CD4-positive, alpha-beta T cell treated with Interleukin-10 for 1 hour (primary cell): ENCODE data around the gene CCDC116.
A peak's percentile ranks its signal among the peaks of the same experiment; 100 is the strongest.
"Not testable (repeated sequence)": the region's sequence is repeated elsewhere in the genome, so short reads cannot be mapped to it uniquely, and the experiment has no call there.

Experiments
- DNase-seq: peaks from one replicate; pipeline ENCODE4 v3.0.0-alpha.2; 2020

CCDC116 gene

DNA sequence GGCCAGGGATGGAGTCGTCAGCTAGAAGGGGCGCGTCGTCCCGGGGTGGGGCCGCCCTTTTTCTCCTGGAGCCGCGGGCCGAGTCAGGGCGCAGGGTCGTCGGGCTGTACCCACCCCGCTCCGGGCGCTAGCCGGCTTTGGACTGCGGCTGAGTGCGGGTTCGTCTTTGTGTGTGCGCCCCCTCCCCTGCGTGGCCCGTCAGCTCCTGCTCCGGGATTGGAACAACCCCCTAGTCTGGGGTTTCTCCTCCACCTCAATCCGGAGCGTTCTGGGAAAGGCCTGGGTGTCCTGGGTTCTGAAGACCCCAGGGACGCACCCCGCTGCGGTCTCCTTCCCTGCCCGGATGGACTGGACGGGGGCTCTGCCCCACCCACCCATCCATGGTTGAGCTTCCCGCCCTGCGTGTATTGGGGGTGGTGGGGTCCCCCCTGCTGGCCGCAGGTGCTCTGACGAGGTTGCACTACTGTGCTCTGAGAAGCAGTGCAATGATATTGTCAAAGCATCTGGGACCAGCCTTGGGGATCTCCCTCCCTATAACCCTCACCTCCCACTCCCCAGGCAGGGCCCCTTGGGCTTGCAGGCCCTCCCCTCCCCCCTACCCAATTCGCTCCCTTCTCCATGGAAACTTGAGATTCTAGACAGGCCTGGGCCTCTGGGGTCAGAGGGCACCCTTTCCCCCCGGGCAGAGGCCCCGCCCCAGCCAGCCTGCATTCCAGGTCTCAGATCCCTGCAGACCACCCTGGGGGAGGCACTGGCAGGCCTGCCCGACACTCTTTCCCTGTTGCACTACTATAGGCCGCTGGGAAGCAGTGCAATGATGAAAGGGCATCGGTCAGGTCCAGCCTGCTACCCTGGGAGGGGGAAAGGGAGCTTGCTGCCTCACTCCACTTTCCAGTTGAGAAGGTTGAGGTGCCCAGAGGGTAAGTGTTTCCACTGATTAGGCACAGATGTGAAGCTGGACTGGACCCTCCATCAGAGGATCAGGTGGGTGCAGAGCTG lies 20.3 kb downstream of the CCDC116 start:
- no peak for DNase-seq

DNA sequence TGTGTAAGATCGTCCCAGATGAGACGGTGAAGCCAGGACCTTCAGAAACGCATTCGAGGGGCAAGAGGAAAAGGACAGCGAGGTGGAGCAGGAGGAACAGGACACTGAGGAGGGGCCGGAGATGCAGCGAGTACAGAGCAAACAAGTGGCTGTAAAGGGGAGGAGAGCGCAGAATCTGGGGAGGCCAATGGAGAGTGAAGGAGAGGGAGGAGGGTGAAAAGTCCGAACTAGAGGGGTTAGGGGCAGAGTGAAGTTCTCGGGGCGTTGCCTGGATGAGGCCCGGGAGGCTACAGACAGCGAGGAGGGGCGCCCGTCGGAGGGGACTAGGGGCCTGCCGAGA lies 24.4 kb downstream of the CCDC116 start:
- DNase-seq = no peak

DNA sequence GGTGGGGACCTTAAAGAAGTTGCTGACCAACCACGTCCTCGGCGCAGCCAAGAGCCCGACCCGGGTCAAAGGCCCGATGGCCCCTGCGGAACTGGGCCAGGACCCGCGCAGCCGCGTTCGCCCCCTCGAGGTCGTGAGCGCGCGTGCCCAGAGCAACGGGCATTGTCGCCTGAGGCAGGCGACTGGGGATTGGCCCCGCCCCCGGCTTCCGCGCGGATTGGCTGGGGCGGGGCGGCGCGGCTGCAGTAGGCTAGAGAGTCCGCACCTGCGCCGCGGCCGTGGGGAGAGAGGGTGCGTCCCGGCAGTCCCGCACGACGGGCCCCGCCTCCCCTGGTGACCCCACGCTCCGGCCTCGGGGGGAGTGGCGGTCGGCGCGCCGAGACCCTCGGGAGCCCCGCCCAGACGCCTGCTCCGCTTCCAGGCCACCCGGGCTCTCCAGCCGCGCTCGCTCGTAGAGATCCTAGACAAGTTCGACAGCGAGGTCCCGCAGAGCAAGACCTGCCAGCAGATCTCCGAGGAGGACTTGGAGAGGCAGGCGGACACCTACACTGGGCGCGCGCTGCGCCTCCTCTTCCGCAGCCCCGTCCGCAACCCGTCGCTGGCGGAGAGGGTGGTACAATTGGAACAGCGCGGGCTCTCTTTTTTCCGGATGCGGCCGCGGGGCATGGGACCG lies 24.9 kb downstream of the CCDC116 start:
- peak; percentile 83 for DNase-seq

DNA sequence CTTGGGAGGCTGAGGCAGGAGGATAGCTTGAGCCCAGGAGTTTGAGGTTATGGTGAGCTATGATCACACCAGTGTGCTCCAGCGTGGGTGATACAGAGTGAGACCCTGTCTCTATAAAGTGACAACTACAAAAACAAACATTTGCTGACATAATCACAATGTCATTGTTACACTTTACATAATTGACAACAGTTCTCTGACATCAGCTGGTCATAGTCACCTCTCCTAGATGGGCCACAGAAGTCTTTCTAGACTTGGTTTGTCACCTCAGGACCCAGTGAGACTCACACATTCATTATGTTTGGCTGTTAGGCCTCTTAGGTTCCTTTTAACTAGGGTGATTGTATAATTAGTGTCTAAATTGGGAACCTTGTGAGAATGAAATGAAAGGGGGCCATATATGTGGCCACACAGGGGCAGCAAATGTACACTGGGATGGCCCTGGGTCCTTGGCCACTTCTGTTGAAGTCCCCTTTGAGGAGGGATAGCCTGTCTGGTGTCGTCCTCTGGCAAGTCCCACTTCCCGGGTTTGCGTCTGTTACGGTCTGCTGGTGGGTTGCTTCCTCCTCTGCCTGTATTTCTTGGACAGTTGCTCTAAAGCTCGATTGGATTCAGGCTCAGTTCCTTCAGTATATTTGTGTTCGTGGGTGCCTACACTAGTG lies 27.4 kb downstream of the CCDC116 start:
- no peak for DNase-seq

DNA sequence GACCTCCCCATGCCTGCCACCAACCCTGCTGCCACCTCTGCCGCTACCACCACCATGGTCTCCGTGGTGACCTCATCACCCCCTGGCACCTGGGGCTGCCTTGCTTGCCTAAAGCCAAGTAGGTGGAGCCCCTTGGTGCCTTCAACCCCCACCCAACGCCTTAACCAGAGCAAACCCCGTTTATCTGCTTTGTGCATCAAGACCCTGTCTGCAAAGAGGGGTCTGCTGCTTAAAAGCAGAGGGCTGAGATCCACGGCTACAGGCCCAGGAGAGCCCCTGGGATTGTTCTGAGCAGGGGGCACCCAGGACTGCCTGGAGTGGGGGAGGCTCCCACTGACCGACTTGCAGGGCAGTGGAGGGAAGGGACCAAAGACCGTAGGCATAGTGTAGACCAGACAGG lies 28.3 kb downstream of the CCDC116 start:
- DNase-seq = no peak

DNA sequence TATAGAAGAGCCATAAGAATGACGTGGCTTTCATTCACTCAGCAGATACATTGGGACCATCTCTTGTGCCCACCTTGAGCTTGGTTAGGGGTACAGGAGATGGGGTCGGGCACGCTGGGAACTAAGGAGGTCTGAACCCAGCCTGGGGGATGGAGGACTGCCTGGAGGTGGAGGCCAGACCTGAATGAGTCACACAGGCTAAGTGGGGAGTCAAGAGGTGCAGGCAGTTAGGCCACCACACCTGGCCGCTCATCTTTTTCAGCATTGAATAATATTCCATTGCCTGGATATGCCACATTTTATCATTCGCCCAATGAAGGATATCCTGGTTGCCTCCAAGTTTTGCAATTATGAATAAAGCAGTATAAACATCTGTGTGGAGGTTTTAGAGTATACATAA lies 29.4 kb downstream of the CCDC116 start:
- no peak for DNase-seq

DNA sequence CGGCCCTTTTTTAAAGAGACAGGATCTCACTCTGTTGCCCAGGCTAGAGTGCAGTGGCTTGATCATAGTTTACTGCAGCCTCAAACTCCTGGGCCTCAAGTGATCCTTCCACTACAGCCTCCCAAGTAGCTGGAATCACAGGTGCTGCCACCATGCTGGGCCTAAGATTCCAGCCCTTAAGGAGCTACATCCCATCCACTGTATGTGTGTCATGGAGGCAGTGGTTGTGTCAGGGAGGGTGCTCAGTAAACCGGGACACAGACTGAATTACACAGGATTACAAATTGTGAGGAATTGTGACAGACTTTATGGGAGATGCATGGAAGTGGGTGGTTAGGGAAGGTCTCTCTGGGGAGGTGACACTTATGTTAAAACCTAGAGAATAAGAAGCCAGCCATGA lies 31.2 kb downstream of the CCDC116 start:
- DNase-seq = no peak

DNA sequence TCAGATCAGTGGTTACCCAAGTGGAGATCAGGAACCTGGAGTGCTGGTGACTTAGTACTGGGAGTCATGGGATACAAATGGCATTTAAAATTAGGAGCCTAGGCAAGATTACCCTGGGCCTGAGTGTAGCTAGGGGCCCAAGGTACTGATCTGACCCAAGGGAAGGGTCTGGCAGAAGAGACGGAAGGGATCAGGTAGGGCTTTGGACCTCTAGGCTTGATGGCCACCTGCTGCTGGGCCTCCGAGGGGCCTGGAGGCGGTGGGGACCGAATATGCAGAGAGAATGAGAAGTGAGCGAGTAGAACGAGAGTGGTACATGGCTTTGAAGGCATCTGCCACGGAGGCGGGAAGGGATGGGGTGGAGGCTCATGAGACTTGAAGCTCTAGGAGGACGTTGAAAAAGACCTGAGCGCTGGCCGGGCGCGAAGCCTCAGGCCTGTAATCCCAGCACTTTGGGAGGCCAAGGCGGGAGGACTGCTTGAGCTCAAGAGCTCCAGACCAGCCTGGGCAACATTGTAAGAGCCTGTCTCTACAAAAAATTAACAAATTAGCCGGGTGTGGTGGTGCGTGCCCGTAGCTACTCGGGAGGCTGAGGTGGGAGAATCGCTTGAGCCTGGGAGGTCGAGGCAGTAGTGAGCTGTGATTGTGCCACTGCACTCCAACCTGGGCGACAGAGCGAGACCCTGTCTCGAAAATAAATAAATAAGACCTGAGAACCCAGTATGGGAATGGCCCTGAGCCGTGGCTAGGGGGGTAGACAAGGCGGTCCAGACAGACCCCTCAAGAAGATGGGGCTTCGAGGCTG lies 32.7 kb downstream of the CCDC116 start:
- no peak for DNase-seq

DNA sequence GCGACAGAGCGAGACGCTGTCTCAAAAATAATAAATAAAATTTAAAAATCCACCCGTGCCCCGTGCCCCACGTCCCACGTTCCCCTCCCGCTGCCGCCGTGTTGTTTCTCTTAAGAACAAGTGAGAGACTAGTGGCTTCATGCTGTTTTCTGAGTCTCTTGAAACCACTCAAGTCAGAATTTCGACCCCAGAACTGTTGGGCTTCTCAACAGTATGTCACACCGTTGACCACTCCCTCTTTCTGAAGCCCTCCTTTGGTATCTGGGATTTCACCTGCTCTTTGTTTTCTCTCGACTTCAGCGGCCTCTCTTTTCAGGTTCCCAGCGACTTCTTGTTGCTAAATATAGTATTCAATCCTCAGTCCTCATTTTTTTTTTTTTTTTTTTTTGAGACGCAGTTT lies 34.2 kb downstream of the CCDC116 start:
- no peak for DNase-seq

DNA sequence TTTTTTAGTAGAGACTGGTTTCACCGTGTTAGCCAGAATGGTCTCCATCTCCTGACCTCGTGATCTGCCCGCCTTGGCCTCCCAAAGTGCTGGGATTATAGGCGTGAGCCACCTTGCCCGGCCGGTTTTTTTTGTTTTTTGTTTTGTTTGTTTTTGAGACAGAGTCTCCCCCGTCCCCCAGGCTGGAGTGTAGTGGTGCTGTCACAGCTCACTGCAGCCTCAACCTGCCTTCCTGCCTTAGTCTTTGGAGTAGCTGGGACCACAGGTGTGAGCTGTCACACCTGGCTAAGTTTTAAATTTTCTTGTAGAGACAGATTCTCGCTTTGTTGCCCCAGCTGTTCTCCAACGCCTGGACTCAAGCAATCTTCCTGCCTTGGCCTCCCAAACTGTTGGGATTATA lies 36.5 kb downstream of the CCDC116 start:
- no peak for DNase-seq

DNA sequence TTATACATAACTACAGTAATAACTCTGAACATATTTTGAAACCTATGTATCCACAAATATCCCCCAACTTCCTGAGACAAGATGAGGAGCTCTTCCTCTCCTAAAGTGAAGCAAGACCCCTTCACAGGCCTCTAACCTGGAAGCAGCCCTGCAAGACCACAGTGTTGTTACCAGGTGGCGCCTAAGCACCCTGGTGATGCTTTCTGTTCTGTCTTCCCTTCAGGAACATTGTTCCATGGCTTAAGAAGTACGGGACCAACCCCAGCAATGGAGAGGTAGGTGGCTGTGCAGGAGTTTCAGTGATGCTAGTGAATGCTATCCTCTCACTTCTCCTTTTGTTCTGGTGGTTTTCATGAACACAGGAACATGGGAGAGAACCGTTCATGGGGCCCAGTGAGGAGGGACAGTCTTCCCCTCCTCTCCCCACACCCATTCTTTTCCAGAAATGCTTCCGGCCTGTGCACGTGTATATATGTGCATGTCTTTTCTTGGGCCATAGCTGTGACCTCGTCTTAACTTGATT lies 39.6 kb downstream of the CCDC116 start:
- no peak for DNase-seq

DNA sequence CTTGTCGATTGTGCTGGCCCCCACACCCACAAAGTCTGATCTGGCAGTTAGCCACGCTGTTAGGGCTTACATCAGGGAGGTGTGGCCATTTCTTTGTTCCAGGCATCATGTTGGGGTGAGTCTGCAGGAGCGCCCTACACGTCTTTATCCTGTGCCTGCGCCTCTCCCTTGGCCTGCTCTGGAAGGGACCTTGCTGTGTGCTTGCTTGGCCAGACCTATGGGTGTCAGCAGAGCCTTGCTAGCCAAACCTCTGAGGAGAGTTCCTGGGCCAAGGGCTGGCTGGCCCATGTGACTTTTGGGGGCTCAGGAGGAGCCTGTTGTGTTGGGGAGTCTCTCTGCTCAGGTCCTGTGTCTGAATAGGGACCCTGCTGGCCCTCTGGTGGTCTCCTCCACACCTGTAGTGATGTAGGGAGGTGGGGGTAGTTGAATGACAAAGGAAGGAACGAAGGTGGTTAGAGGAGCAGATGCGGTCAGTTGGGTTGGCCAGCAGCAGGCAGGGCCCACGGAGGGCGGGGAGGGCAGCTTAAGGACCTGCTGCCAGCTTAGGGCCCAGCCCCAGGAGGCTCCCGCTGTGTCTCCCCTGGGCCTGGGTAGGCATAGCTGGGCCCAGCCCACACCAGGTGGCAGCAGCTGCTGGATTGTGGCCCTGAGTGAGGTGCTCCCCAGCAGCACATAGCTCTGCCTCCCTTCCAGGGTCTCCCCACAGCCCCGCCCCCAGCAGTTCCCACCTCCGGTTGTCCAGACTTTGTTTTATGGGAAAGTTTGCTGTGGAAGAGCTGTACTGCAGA lies 41.2 kb downstream of the CCDC116 start:
- DNase-seq = no peak

DNA sequence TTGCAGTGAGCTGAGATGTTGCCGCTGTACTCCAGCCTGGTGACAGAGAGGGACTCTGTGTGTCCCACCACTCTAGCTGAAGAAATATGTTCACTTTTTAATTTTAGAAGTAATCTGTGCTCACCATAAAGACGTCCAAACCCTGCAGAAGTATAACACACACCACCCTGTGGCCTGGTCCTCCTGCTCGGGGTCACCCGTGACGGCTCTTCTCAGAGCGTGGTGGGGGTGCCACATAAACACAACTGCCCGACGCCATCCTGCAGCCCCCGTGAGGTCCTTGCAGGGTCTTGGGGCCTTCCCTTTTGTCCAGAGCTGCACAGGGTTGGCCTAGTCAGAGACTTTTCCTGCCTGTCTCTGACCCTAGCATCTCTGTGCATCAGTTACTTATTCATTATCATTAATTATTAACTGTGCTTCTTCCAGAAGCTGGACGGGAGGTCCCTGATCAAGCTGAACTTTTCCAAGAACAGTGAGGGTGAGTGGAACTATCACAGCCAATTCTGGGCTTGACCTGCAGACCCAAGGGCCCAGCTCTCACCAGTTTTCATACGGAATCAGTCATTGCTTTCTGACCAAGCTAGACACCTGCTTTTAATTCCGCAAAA lies 42.2 kb downstream of the CCDC116 start:
- DNase-seq = no peak

DNA sequence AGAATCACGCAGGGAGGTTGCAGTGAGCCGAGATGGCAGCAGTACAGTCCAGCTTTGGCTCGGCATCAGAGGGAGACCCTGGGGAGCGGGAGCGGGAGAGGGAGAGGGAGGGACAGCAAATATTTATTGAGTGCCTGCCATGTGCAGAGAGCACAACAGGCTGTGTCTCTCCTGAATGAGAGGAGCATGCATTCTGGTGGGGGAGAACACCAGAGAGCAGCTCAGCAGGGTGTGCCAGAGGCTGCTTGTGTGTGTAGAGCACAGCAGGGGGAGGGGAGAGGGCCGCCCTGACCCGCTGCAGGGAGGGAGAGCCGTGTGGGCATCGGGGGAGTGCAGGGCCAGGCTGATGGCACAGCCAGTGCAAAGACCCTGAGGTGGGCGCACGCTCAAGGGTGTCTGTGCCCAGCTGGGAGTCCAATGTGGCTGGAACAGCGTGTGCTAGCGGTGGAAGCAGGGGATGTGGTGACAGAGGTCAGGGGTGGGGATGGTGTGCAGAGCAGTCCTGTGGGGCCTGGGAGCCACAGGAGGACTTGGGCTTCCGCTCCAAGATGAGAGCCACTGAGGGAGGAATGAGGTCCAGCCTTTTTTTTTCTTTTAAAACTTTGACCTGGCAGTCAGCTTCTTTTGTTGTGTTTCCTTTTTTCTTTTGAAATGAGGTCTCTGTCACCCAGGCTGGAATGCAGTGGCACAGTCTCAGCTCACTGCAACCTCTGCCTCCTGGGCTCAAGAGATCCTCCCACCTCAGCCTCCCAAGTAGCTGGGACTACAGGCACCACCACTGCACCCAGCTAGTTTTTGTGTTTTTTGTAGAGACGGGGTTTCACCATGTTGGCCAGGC lies 45.3 kb downstream of the CCDC116 start:
- DNase-seq = no peak

DNA sequence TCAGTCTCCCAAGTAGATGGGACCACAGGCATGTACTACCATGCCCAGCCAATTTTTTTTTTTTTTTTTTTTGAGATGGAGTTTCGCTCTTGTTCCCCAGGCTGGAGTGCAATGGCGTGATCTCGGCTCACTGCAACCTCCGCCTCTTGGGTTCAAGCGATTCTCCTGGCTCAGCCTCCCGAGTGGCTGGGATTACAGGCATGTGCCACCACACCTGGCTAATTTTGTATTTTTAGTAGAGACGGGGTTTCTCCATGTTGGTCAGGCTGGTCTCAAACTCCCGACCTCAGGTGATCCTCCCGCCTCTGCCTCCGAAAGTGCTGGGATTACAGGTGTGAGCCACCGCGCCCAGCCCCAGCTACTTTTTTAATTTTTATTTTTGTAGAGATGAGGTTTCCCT lies 46.3 kb downstream of the CCDC116 start:
- DNase-seq = not testable (repeated sequence)

DNA sequence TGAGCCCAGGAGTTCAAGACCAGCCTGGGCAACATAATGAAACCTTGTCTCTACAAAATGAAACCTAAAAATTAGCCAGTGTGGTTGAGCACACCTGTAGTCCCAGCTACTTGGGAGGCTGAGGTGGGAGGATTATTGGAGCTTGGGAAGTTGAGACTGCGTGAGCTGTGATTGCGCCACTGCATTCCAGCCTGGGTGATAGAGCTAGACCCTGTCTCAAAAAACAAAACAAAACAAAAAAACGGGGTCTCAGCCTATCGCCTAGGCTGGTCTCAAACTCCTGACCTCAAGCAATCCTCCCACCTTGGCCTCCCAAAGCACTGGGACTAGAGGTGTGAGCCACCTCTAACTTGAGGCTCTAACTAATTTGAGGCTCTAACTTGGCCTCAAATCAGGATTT lies 46.8 kb downstream of the CCDC116 start:
- no peak for DNase-seq

DNA sequence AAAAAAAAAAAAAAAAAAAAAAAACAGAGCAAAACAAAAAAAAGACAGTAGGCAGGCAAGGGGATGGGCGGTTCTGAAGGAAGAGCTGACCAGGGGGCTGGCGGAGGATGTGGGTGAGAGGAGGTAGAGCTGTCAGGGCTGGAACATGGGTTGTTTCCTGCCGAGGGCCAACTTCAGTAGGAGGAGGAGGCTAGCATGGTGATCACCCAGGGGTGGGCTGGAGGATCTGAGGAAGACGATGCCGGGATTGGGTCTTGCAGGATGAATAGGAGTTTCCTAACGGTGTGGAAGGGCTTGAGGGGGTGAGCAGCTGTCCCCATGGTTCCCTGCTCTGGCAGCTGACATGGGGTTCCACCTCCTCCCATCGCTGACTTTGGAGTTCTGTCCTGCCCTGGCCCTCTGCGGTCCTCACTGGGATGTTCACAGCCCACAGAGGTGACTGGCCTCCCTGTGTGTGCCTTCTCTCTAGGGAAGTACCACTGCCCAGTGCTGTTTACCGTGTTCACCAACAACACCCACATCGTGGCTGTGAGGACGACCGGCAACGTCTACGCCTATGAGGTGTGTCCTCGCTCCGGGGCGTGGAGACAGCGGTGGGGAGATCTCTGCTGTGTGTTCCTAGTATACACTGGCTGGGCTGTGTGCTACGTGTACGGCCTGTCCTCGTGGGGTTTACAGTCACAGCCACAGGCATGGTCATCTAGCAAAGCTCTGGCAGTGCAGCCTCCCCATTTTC lies 48.4 kb downstream of the CCDC116 start:
- DNase-seq = no peak

DNA sequence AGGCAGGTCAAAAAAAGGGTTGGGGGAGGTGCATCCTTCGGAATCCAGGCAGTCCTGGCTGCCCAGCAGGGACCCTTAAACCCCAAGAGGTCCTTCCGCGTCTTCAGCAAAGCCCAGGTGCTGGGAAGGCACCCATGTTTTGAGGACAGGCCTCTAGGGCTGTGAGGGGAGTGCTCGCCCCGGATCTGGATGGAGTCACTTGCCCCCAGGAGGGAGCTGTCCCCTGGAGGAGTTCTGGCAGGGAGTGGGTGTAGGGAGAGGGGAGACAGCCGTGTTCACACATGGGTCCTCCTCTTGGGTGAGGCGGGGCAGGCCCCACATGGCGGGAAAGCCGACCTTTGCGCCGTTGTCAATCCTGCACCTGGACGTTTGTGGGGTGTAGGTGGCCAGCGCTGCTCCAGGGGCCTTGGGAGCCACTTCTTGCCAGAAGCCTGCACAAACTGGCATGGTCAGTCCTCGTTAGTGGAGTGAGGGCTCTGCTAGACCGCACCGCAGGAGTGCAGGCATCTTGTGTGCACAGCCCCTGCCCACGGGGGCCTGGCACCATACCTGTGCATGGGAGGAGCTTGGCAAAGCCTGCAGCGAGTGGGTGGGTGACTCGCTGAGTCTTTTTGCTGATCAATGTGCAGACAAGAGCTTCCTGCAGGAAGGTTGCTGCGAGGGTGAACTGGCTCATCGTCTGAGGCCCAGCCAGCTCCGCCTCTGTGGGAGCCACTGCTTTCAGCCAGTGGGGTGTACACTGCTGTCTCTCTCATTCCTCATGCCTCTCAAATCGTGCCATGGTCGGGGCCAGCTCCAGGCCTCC lies 49.2 kb downstream of the CCDC116 start:
- no peak for DNase-seq
